Thyroid gland (tissue), 4 donors: ENCODE data around the gene MTA1. TPM values are rescaled to one million over a fixed set of nuclear protein-coding genes. Genes with fewer than 3 reads are reported as not detected.

ENCODE experiments used
- DNase-seq, 2 donors: peaks; one replicate each; pipeline ENCODE4 v3.0.0-alpha.2; 2019
- H3K27ac ChIP-seq, 3 donors: fragments of 200-600 bp; sonication (generic); 1 replicate in 2 of 3; 2 replicates in 1 of 3; pipeline ENCODE4 v1.5.1; 2016 to 2019; ENCODE audit warnings: mild to moderate bottlenecking in 1 of 3, moderate library complexity in 1 of 3
- H3K27me3 ChIP-seq: fragments of 200-600 bp; sonication (generic); one replicate; pipeline ENCODE4 v1.5.1; 2019
- H3K36me3 ChIP-seq, 2 donors: fragments of 200-600 bp; sonication (generic); one replicate each; pipeline ENCODE4 v1.5.1; 2016 to 2019
- H3K4me1 ChIP-seq, 2 donors: fragments of 200-600 bp; sonication (generic); one replicate each; pipeline ENCODE4 v1.5.1; 2017 to 2019
- H3K4me3 ChIP-seq, 3 donors: fragments of 200-600 bp; sonication (generic); replicated peaks in 1 of 3; 1 replicate in 2 of 3; 2 replicates in 1 of 3; pipeline ENCODE4 v1.5.1; 2016; ENCODE audit warnings: mild to moderate bottlenecking in 1 of 3
- H3K9me3 ChIP-seq: fragments of 200-600 bp; sonication (generic); one replicate; pipeline ENCODE4 v1.5.1; 2017
- CTCF ChIP-seq, 6 experiments: fragments of 200-600 bp in 3 of 6; fragments of 450-650 bp in 3 of 6; sonication (generic) in 3 of 6; IDR thresholded peaks; one replicate each; pipeline ENCODE4 v1.5.1; 2016 to 2019; ENCODE audit warnings: antibody characterized with exemption in 6 of 6, mild to moderate bottlenecking in 2 of 6, inconsistent platforms in 1 of 6, moderate library complexity in 1 of 6
- POLR2A ChIP-seq, 2 donors: fragments of 450-650 bp; IDR thresholded peaks; one replicate each; pipeline ENCODE4 v1.6.1; 2017; ENCODE audit warnings: antibody characterized with exemption in 2 of 2, mild to moderate bottlenecking in 2 of 2, moderate library complexity in 1 of 2
- WGBS, 2 donors: methylation state at CpG; one replicate each; pipeline ENCODE4 v1.1.5; 2017; 5-methylcytosine and 5-hydroxymethylcytosine counted together
- intact Hi-C: fragments of 100-400 bp; cut with DNase I; formaldehyde crosslinking; loops from one replicate; pipeline ENCODE4 v1.15.1; 2023
- total RNA-seq, 4 donors: library from RNA; depleted of rRNA; stranded (reverse); fragments of >200 nt; gene quantifications; one replicate each; pipeline ENCODE4 v1.2.3, GENCODE V29; 2016

MTA1 gene
- total RNA-seq, 4 donors from 2014 or later = 66.2 to 111 (median 90.0) TPM

- 73 to 76% methylated on average over 12 to 13 of the region's 17 CpGs for WGBS, 2 donors
- no peak overlapping the region for H3K4me3 ChIP-seq
Observed at GRCh38 chr14:105411985-105412770, 7.4 kb upstream of the MTA1 start.

DNA sequence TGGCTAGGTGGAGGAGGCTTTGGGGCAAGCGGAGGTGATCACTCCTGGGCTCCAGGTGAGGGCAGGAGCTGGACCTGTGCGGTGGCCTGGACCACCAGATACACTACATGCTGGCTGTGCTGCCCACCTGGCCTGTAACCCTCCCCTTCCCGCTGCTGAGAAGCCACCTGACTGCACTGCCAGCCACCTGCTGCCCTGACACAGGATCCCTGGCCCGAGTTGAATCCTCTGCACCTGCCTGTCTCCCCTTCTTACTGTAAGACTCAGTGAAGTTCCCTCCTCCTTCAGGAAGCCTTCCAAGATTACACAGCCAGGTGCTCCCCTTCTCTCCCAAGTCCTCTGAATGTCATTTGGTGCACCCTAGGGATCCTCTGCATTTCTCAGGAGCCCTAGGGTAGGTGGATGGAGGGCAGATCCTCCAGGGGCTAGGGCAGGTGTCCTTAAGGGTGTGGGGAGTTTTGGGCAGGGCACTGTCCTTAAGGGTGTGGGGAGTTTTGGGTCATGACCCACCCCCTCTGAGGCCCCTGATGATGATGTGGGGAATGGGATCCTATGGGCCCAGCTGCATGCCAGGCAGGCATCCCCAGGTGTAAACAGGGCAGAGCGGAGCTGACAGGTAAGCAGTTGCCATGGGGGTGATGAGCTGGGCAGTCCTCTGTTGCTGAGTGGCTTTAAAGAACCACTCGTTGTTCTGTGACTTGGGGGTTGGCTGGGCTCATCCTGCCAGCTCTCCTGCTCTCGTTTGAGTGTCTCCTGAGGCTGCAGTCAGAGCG, 6.7 kb upstream of the MTA1 start:
- intact Hi-C loops = no loop called here
- 70 to 71% methylated on average over 8 of the region's 8 CpGs for WGBS, 2 donors
- TF ChIP-seq CTCF (IDR thresholded peaks at IDR 0.05) (no peak), POLR2A (IDR thresholded peaks at IDR 0.05) (no peak)

More at GRCh38 chr14:105411985-105412770, 7.4 kb upstream of the MTA1 start:
- no peak for DNase-seq
- Histone ChIP-seq H3K36me3 (no peaks in the 10 kb centered on the region), H3K4me1 (peaks cover 7 to 20% of the 10 kb centered on the region in 2 donors), H3K27me3 (no peaks in the 10 kb centered on the region), H3K9me3 (no peaks in the 10 kb centered on the region), H3K27ac (no peak overlapping the region)
- no peak for TF ChIP-seq CTCF (IDR thresholded peaks at IDR 0.05)
- no peak for TF ChIP-seq POLR2A (IDR thresholded peaks at IDR 0.05)
- intact Hi-C loops = no loop called here

GRCh38 chr14:105413544-105413886, 6.1 kb upstream of the MTA1 start:
- 90 to 95% methylated on average over 2 of the region's 2 CpGs for WGBS, 2 donors
- no peaks in the 10 kb centered on the region for H3K36me3 ChIP-seq
- H3K4me3 ChIP-seq = no peak overlapping the region
- H3K27ac ChIP-seq = no peak overlapping the region
- TF ChIP-seq CTCF (IDR thresholded peaks at IDR 0.05) = no peak
- no peak for TF ChIP-seq POLR2A (IDR thresholded peaks at IDR 0.05)
- peaks cover 7 to 21% of the 10 kb centered on the region in 2 donors for H3K4me1 ChIP-seq
- intact Hi-C loops = no loop called here
- no peaks in the 10 kb centered on the region for H3K27me3 ChIP-seq
- no peaks in the 10 kb centered on the region for H3K9me3 ChIP-seq
- DNase-seq = no peak

More for the DNA sequence above, 6.7 kb upstream of the MTA1 start:
- H3K27ac ChIP-seq = no peak overlapping the region
- no peak for DNase-seq
- H3K9me3 ChIP-seq = no peaks in the 10 kb centered on the region
- no peak overlapping the region for H3K4me3 ChIP-seq
- no peaks in the 10 kb centered on the region for H3K36me3 ChIP-seq
- H3K27me3 ChIP-seq = no peaks in the 10 kb centered on the region
- H3K4me1 ChIP-seq = peaks cover 7 to 20% of the 10 kb centered on the region in 2 donors

DNA sequence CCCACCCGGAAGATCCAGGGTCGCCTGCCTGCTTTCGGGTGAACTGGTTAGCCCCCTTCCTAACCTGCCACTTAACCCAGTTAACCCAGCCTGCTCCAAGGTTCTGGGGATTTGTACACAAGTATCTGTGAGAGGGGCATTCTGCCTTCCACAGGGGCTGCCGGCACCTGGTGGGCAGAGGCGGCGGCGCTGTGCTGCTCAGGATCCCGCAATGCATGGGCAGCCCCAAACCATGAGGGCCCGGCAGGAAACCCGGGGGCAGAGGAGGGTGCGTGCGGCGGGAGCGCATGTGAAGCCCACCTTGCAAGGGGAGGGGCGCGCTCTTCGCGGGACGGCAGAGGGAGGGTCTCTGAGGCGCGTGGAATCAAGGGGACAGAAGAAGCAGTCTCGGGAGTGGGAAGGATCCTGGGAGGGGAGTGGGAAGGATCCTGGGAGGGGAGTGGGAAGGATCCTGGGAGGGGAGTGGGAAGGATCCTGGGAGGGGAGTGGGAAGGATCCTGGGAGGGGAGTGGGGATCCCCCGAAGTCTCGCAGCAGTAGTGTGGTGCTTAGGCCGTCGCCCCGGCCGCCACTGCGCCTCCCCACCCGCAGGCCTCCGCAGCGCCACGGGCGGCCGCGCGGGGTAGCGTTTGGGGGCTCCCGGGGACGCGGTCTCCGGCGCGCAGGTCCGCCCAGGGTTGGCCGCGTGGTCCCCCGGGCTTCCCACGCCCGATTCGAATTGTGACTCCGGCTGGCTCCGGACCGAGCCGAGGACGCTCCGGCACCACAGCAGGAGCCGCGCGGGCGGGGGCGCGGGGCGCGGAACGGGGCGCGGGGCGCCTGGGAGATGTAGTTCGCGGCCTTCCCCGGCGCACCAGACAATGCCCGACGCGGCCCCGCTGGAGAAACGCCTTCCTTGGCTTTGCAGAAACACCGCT, 4.9 kb upstream of the MTA1 start:
- intact Hi-C loops = no loop called here
- no peak for TF ChIP-seq POLR2A (IDR thresholded peaks at IDR 0.05)
- TF ChIP-seq CTCF (IDR thresholded peaks at IDR 0.05) = peak in 4 of 6 experiments; percentile 66 to 84 (median 68)
- H3K4me3 ChIP-seq = peak overlapping the region in 1 of 3 donors; percentile 34
- peak; percentile 66 to 68 for DNase-seq
- peaks cover 16 to 30% of the 10 kb centered on the region in 2 donors for H3K4me1 ChIP-seq
- H3K27me3 ChIP-seq = no peaks in the 10 kb centered on the region
- 16% methylated on average over 56 to 57 of the region's 79 CpGs for WGBS, 2 donors
- H3K27ac ChIP-seq = peak overlapping the region in 1 of 3 donors; percentile 26
- no peaks in the 10 kb centered on the region for H3K9me3 ChIP-seq
- H3K36me3 ChIP-seq = no peaks in the 10 kb centered on the region
